ENCODE data around the gene KBTBD7. TPM values are rescaled to one million over a fixed set of nuclear protein-coding genes. Genes with fewer than 3 reads are reported as not detected.

Gene KBTBD7
- polyA plus RNA-seq, 1 of the 3 experiments (the other 2 are of a cell fraction), result 1.3 TPM

GRCh38 chr13:41206467-41206866 lies 12.1 kb upstream of the KBTBD7 start:
- POLR2A ChIA-PET, result no interaction called here

GRCh38 chr13:41203810-41204209 lies 9.4 kb upstream of the KBTBD7 start:
- TF ChIP-seq SMC3 (IDR thresholded peaks at IDR 0.05; ENCODE audit: low read depth, low read length) (no peak), POLR2AphosphoS5 (IDR thresholded peaks at IDR 0.05; ENCODE audit: low read depth, low read length) (no peak), MEF2A (IDR thresholded peaks at IDR 0.05; ENCODE audit: borderline replicate concordance, low read depth) (no peak)
- no peaks in the 10 kb centered on the region for H3F3A ChIP-seq (replicated peaks; ENCODE audit: insufficient read depth)
- H4K20me1 ChIP-seq (ENCODE audit: insufficient read depth), result no peaks in the 10 kb centered on the region
- no peaks in the 10 kb centered on the region for H3K9me2 ChIP-seq
- H3K9ac ChIP-seq, result no peak overlapping the region
- 86% methylated on average over 5 of the region's 6 CpGs for WGBS (ENCODE audit: low lambda C conversion rate)
- no peak overlapping the region for H3K27ac ChIP-seq (ENCODE audit: low read depth in 2 of 2, low read length in 1 of 2)
- no peak overlapping the region for H3K4me2 ChIP-seq
- ChIA-PET POLR2A (no interaction called here), CTCF (no interaction called here)
- no peaks in the 10 kb centered on the region for H3K9me3 ChIP-seq
- H3K4me3 ChIP-seq (ENCODE audit: low read depth in 2 of 2, low read length in 1 of 2), result no peak overlapping the region
- no peak for DNase-seq
- no peak overlapping the region for H2AFZ ChIP-seq (ENCODE audit: low read depth)
- no peaks in the 10 kb centered on the region for H3K79me2 ChIP-seq (ENCODE audit: insufficient read depth)
- no peaks in the 10 kb centered on the region for H3K27me3 ChIP-seq (ENCODE audit: insufficient read depth)
- no peaks in the 10 kb centered on the region for H3K4me1 ChIP-seq (ENCODE audit: control insufficient read depth in 1 of 2, insufficient read depth in 2 of 2, low read depth in 1 of 2, low read length in 1 of 2)
- H3K36me3 ChIP-seq (replicated peaks in 1 of 2; ENCODE audit: control insufficient read depth in 1 of 2, insufficient read depth in 2 of 2, low read length in 1 of 2), result no peaks in the 10 kb centered on the region

More at GRCh38 chr13:41206467-41206866, 12.1 kb upstream of the KBTBD7 start:
- Histone ChIP-seq H3K9ac (no peak overlapping the region), H3K4me1 (ENCODE audit: control insufficient read depth in 1 of 2, insufficient read depth in 2 of 2, low read depth in 1 of 2, low read length in 1 of 2) (no peaks in the 10 kb centered on the region), H3F3A (replicated peaks; ENCODE audit: insufficient read depth) (no peaks in the 10 kb centered on the region), H3K36me3 (replicated peaks in 1 of 2; ENCODE audit: control insufficient read depth in 1 of 2, insufficient read depth in 2 of 2, low read length in 1 of 2) (no peaks in the 10 kb centered on the region), H3K27me3 (ENCODE audit: insufficient read depth) (no peaks in the 10 kb centered on the region), H3K4me2 (no peak overlapping the region), H3K9me3 (0 out of 2 replicates have a peak, but pooled peaks cover 4% of the 10 kb centered on the region), H3K9me2 (no peaks in the 10 kb centered on the region), H3K79me2 (ENCODE audit: insufficient read depth) (no peaks in the 10 kb centered on the region), H3K27ac (ENCODE audit: low read depth in 2 of 2, low read length in 1 of 2) (no peak overlapping the region), H4K20me1 (ENCODE audit: insufficient read depth) (no peaks in the 10 kb centered on the region), H3K4me3 (ENCODE audit: low read depth in 2 of 2, low read length in 1 of 2) (no peak overlapping the region), H2AFZ (ENCODE audit: low read depth) (no peak overlapping the region)
- TF ChIP-seq, protein P1, sequence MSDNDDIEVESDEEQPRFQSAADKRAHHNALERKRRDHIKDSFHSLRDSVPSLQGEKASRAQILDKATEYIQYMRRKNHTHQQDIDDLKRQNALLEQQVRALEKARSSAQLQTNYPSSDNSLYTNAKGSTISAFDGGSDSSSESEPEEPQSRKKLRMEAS (IDR thresholded peaks at IDR 0.05; ENCODE audit: low read depth), result no peak
- DNase-seq, result no peak
- CTCF ChIA-PET, result no interaction called here

GRCh38 chr13:41200126-41200525 lies 5.8 kb upstream of the KBTBD7 start:
- 80% methylated on average over 4 of the region's 4 CpGs for WGBS (ENCODE audit: low lambda C conversion rate)
- no peaks in the 10 kb centered on the region for H3K36me3 ChIP-seq (replicated peaks in 1 of 2; ENCODE audit: control insufficient read depth in 1 of 2, insufficient read depth in 2 of 2, low read length in 1 of 2)
- CTCF ChIA-PET, result interaction anchor here (1.1 kb wide), 1 partner anchor 13 kb away, joined by 3 read pairs; no protein-coding TSS in a partner anchor
- no peak overlapping the region for H2AFZ ChIP-seq (ENCODE audit: low read depth)
- no peaks in the 10 kb centered on the region for H3K27me3 ChIP-seq (ENCODE audit: insufficient read depth)
- H3K4me2 ChIP-seq, result no peak overlapping the region
- H4K20me1 ChIP-seq (ENCODE audit: insufficient read depth), result no peaks in the 10 kb centered on the region
- H3F3A ChIP-seq (replicated peaks; ENCODE audit: insufficient read depth), result no peaks in the 10 kb centered on the region
- H3K9ac ChIP-seq, result no peak overlapping the region
- H3K4me1 ChIP-seq (ENCODE audit: control insufficient read depth in 1 of 2, insufficient read depth in 2 of 2, low read depth in 1 of 2, low read length in 1 of 2), result no peaks in the 10 kb centered on the region
- H3K27ac ChIP-seq (ENCODE audit: low read depth in 2 of 2, low read length in 1 of 2), result no peak overlapping the region
- POLR2A ChIA-PET, result no interaction called here
- no peaks in the 10 kb centered on the region for H3K79me2 ChIP-seq (ENCODE audit: insufficient read depth)
- no peaks in the 10 kb centered on the region for H3K9me3 ChIP-seq
- H3K4me3 ChIP-seq (ENCODE audit: low read depth in 2 of 2, low read length in 1 of 2), result no peak overlapping the region
- DNase-seq, result no peak
- no peaks in the 10 kb centered on the region for H3K9me2 ChIP-seq
- TF ChIP-seq TCF12 (IDR thresholded peaks at IDR 0.05) (no peak), JUND (IDR thresholded peaks at IDR 0.05) (no peak), GATA2 (CRISPR knock-in tag; IDR thresholded peaks at IDR 0.05) (no peak), NFIC (IDR thresholded peaks at IDR 0.05; ENCODE audit: borderline replicate concordance) (no peak), MXI1 (IDR thresholded peaks at IDR 0.05; ENCODE audit: low read depth, low read length) (no peak), RFX5 (IDR thresholded peaks at IDR 0.05; ENCODE audit: low read length) (no peak), SIN3A (IDR thresholded peaks at IDR 0.05; ENCODE audit: borderline replicate concordance, low read depth, low read length) (no peak), TAF1 (IDR thresholded peaks at IDR 0.05; ENCODE audit: borderline replicate concordance, low read depth, low read length) (no peak), CTCF (IDR thresholded peaks at IDR 0.05) (no peak), POLR2AphosphoS5 (IDR thresholded peaks at IDR 0.05; ENCODE audit: low read depth, low read length) (no peak), RAD21 (IDR thresholded peaks at IDR 0.05; ENCODE audit: low read length) (no peak), CHD2 (IDR thresholded peaks at IDR 0.05; ENCODE audit: low read length, partially characterized antibody) (no peak), YY1 (IDR thresholded peaks at IDR 0.05; ENCODE audit: low read depth) (no peak), GABPA (IDR thresholded peaks at IDR 0.05; ENCODE audit: low read depth) (no peak), RCOR1 (IDR thresholded peaks at IDR 0.05; ENCODE audit: low read length) (no peak), NRF1 (IDR thresholded peaks at IDR 0.05; ENCODE audit: low read depth, low read length) (no peak)
